Mononuclear cell (primary cell): Measurements from ENCODE around the gene TTLL7. TPM values are rescaled to one million over a fixed set of nuclear protein-coding genes. Genes with fewer than 3 reads are reported as not detected.

Source experiments
- H3K27me3 ChIP-seq: 2 replicates; pipeline ENCODE4 v1.6.0; 2011; ENCODE audit warnings: low read length, control low read depth; ENCODE audit not compliant: insufficient read depth
- H3K4me1 ChIP-seq: 2 replicates; pipeline ENCODE4 v1.5.1; 2011; ENCODE audit warnings: mild to moderate bottlenecking, low read length, control low read depth; ENCODE audit not compliant: insufficient read depth
- H3K4me3 ChIP-seq: 2 replicates; pipeline ENCODE4 v1.5.1; 2011; ENCODE audit warnings: mild to moderate bottlenecking, low read length, moderate library complexity
- H3K9me3 ChIP-seq: 2 replicates; pipeline ENCODE4 v1.5.1; 2011; ENCODE audit warnings: low read depth, mild to moderate bottlenecking, control low read depth, low read length
- total RNA-seq: library from RNA; depleted of rRNA; stranded (reverse); fragments of >200 nt; gene quantifications from one replicate; pipeline ENCODE4 v1.2.3, GENCODE V29; 2012

The TTLL7 gene
- total RNA-seq, 1 donor = 0.84 TPM

DNA sequence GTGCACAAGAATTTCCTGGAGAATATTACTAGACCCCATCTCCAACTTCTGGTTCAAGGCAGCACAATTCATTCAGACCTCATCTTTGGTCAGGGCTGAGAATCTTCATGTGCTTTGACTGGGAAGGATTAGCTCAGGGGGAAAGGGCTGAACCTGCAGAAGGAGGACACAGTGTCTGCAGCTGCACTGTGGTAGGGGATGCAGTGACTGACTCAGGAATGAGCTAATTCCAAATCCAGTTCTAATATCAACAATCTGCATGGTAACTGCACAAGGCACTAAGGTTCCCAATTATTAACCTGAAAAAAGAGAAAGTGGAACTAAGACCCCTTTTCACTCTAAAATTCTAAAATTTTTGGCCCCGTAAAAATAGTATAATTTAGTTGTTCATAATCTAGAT lies 31.6 kb downstream of the TTLL7 start:
- Histone ChIP-seq H3K27me3 (peaks cover 5% of the 10 kb centered on the region), H3K4me3 (no peak overlapping the region), H3K4me1 (no peaks in the 10 kb centered on the region), H3K9me3 (no peaks in the 10 kb centered on the region)

DNA sequence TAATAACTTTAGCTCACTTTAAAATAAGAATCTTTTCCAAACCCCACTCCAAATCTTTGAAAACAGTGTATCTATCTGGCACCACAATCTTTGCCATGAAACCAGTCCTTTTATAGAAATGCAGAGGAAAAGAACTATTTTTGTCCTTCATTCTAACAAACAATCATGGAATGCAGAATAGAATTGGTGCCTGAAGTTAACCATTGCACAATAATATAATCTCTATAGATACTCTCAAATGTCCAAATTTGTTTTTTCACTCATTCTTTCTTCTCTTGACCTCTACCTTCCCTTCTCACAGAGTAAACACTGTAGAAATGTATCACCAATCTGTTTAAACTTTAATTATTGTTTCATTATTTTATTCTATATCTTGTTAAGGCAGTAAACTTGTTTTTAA lies 34.8 kb downstream of the TTLL7 start:
- H3K4me1 ChIP-seq = no peaks in the 10 kb centered on the region
- no peak overlapping the region for H3K4me3 ChIP-seq
- H3K9me3 ChIP-seq = no peaks in the 10 kb centered on the region
- peaks cover 5% of the 10 kb centered on the region for H3K27me3 ChIP-seq

DNA sequence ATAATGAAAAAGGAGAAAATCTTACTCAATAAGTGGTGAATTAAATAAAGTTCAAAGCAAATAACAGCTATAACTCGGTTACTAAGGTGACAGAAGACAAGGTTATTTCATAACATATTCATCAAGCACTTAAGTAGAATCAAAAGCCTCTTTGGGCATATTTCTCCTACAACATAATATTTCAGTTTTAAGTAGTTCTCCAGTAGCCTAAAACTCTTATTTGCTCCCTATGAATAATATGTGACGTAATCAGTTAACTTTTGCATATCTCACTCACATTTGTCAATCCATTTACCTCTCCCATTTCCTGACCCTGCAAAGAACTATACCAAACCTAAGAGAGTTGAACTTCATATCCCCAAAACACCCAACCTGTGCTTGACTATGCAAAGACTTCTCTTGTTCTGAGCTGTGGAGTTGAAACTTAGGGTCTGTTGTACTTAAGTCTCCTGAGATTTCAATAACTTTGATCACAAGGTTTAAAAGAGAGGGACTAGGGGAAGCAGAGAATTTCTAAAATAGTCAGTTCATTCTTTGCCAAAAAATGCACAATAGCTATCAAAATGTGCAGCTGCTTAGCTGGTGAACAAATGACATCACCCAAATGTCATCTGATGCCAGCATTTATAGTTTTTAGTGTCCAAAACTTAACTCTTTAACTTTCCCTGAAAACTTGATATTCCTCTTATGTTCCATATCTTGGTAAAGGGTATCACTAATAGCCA lies 37.2 kb downstream of the TTLL7 start:
- Histone ChIP-seq H3K27me3 (peaks cover 2% of the 10 kb centered on the region), H3K9me3 (no peaks in the 10 kb centered on the region), H3K4me3 (no peak overlapping the region), H3K4me1 (no peaks in the 10 kb centered on the region)

- Histone ChIP-seq H3K4me1 (no peaks in the 10 kb centered on the region), H3K27me3 (peaks cover 2% of the 10 kb centered on the region), H3K4me3 (no peak overlapping the region), H3K9me3 (no peaks in the 10 kb centered on the region)
Measured at GRCh38 chr1:83960669-83961277, 38.2 kb downstream of the TTLL7 start.

- Histone ChIP-seq H3K4me3 (no peak overlapping the region), H3K4me1 (no peaks in the 10 kb centered on the region)
Measured at GRCh38 chr1:83959824-83960498, 39.0 kb downstream of the TTLL7 start.

GRCh38 chr1:83958704-83959103 lies 40.2 kb downstream of the TTLL7 start:
- Histone ChIP-seq H3K4me1 (no peaks in the 10 kb centered on the region), H3K4me3 (no peak overlapping the region), H3K9me3 (no peaks in the 10 kb centered on the region), H3K27me3 (peaks cover 2% of the 10 kb centered on the region)

More at GRCh38 chr1:83959824-83960498, 39.0 kb downstream of the TTLL7 start:
- H3K27me3 ChIP-seq = peaks cover 2% of the 10 kb centered on the region
- H3K9me3 ChIP-seq = no peaks in the 10 kb centered on the region

DNA sequence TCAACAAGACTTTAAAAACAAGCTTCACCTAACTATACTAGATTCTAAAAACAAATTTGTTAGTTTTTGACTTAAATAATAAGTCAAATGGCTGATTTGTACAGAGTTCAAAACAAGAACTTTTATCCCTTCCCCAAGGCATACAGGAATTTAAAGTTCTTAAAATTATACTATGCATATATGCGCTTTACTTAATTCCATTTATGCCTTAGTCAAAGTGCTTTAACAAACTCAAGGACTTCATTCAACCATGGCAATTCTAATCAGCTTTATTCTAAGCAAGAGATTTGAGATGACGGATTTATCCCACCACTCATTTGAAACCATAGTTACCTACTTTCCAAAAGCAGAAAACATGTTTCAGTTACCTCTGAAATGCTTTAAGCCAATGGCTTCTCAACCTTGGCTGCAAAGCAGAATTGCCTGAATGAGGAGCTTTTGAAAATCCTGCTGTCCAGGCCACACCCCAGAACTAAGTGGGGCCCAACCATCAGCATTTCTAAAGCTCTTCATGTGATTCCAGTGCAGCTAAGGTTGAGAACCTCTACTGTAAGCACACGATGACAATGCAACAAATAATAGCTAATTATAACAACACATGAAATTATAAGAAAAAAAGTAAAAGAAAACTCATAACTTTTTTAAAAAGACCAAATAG lies 44.6 kb downstream of the TTLL7 start:
- no peaks in the 10 kb centered on the region for H3K9me3 ChIP-seq
- no peaks in the 10 kb centered on the region for H3K27me3 ChIP-seq
- no peak overlapping the region for H3K4me3 ChIP-seq
- H3K4me1 ChIP-seq = no peaks in the 10 kb centered on the region

- H3K4me1 ChIP-seq = no peaks in the 10 kb centered on the region
- no peaks in the 10 kb centered on the region for H3K27me3 ChIP-seq
- H3K9me3 ChIP-seq = no peaks in the 10 kb centered on the region
- no peak overlapping the region for H3K4me3 ChIP-seq
Measured at GRCh38 chr1:83950106-83950661, 48.7 kb downstream of the TTLL7 start.

DNA sequence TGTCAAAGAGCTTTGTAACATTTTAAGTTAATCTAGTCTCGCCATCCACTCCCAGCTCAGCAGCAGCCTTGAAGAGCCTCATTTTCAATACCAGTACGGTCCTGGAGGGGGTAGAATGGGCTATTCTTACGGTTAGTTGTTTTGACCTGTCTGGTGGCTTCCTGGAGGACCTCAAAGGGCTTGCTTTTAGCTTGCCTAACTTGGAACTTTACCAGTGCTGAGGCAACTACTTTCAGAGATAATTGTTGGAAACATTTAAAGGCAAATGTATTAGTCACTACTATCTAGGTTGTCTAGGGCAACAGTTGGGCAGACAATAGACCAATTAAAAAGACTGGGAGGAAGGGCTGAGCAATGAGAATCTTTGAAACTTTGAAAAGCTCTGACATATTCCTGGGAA lies 56.0 kb downstream of the TTLL7 start:
- Histone ChIP-seq H3K9me3 (peaks cover 13% of the 10 kb centered on the region), H3K27me3 (no peaks in the 10 kb centered on the region), H3K4me1 (no peaks in the 10 kb centered on the region), H3K4me3 (no peak overlapping the region)

- Histone ChIP-seq H3K4me3 (no peak overlapping the region), H3K4me1 (no peaks in the 10 kb centered on the region), H3K9me3 (no peaks in the 10 kb centered on the region), H3K27me3 (no peaks in the 10 kb centered on the region)
Measured at GRCh38 chr1:83934550-83934949, 64.4 kb downstream of the TTLL7 start.

DNA sequence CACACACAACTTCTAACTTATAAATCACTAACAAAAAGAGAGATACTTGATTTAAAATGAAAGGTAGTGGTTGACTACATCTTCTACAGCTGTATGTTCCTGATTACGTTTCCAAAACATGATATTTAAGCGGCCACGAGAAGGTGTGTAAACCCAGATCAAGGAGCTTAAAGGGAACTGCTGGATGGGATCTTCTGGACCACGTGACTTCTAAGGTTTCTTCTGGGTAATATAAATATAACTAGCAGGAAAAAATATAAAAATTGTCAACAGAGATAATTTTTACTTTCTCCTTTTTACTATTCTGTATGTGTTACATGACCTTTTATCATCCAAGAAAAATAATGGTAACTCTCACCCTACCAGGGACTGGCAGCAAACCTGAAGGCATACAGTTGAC lies 66.2 kb downstream of the TTLL7 start:
- Histone ChIP-seq H3K27me3 (no peaks in the 10 kb centered on the region), H3K4me1 (no peaks in the 10 kb centered on the region), H3K9me3 (no peaks in the 10 kb centered on the region), H3K4me3 (no peak overlapping the region)

- Histone ChIP-seq H3K4me1 (no peaks in the 10 kb centered on the region), H3K4me3 (no peak overlapping the region), H3K27me3 (no peaks in the 10 kb centered on the region), H3K9me3 (no peaks in the 10 kb centered on the region)
Measured at GRCh38 chr1:83932281-83932680, 66.7 kb downstream of the TTLL7 start.

GRCh38 chr1:83931658-83932253 lies 67.2 kb downstream of the TTLL7 start:
- H3K27me3 ChIP-seq = no peaks in the 10 kb centered on the region
- no peaks in the 10 kb centered on the region for H3K4me1 ChIP-seq
- no peak overlapping the region for H3K4me3 ChIP-seq
- no peaks in the 10 kb centered on the region for H3K9me3 ChIP-seq

DNA sequence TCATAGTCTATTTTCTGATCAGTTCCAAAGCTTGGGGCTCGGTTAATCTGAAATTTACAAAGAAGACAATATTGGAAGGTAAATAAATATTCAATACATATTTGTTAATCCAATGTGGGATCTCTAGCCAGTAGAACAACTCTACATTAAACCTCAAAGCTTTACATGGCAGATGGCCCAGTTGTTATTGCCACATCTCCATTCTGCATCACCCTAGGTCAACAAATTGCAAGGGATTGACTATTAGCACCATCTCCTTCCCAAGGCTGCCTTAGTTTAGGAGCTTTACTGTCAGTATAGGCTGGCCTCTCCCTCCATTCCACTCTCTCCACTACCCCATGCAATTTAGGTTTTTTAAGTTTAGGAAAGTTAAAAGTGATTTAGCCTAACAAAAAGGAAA lies 69.7 kb downstream of the TTLL7 start:
- Histone ChIP-seq H3K9me3 (no peaks in the 10 kb centered on the region), H3K4me1 (no peaks in the 10 kb centered on the region), H3K27me3 (no peaks in the 10 kb centered on the region), H3K4me3 (no peak overlapping the region)

GRCh38 chr1:83928396-83928795 lies 70.5 kb downstream of the TTLL7 start:
- Histone ChIP-seq H3K4me1 (no peaks in the 10 kb centered on the region), H3K9me3 (no peaks in the 10 kb centered on the region), H3K4me3 (no peak overlapping the region), H3K27me3 (no peaks in the 10 kb centered on the region)
